A549 (cell line): ENCODE measurements around the gene AFF3.

Source experiments
- EP300 ChIP-seq, 2 experiments: fragments of >200 bp; sonication (Bioruptor Twin); formaldehyde crosslinking; IDR thresholded peaks; 2 replicates in 1 of 2; 3 replicates in 1 of 2; pipeline ENCODE4 v1.6.1; 2016 to 2017
- MAFK ChIP-seq: fragments of 450-650 bp; IDR thresholded peaks from 2 replicates; pipeline ENCODE4 v1.6.1; 2014; ENCODE audit not compliant: partially characterized antibody
- POLR2AphosphoS2 ChIP-seq: conservative IDR thresholded peaks from 2 replicates; pipeline ENCODE4 v1.6.1; 2012; ENCODE audit warnings: low read length, improper control_type of control experiment, inconsistent platforms
- TF ChIP-seq, protein P1 (sequence below): fragments of >200 bp; sonication (Bioruptor Twin); formaldehyde crosslinking; IDR thresholded peaks from 3 replicates; pipeline ENCODE4 v1.5.1; 2016
- TF ChIP-seq, protein P2 (sequence below): fragments of 200-600 bp; sonication (generic); IDR thresholded peaks from 2 replicates; pipeline ENCODE4 v1.6.1; 2016; ENCODE audit warnings: antibody characterized with exemption, mild to moderate bottlenecking, moderate library complexity

DNA sequence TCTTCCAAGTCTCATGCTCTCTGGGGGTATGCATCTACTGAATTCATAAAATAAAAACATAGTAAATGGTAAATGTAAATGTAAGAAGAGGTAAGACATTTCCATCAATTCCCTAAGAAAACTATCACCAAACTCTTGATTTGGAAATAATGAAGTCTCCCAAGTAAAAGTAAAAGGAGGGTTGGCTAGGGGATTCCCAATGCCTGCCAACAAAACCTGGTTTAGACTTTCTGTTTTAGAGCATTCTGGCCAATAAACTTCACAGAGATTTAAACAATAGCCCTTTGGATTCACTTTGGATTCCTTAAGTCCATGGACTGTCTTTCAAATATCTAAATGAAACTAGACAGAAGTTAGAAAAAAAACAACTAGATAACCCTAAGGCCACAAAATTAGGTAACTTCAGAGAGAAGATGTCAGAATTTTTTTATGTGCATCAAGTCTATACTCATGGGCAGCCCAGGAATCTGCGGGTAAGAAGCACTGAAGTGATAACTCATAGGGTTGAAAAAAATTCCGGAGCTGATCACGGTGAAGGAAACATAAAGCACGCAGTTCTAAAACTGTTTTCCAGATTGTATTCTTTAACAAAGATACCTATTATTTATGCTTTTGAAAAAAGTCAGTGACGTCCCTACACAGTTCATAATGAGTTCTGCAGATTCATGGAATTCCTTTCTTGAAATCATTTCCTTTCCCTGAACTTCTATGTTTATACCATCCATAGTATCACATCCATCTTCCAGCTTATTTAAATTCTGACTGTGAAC, 263.6 kb downstream of the AFF3 start:
- TF ChIP-seq, protein P1, sequence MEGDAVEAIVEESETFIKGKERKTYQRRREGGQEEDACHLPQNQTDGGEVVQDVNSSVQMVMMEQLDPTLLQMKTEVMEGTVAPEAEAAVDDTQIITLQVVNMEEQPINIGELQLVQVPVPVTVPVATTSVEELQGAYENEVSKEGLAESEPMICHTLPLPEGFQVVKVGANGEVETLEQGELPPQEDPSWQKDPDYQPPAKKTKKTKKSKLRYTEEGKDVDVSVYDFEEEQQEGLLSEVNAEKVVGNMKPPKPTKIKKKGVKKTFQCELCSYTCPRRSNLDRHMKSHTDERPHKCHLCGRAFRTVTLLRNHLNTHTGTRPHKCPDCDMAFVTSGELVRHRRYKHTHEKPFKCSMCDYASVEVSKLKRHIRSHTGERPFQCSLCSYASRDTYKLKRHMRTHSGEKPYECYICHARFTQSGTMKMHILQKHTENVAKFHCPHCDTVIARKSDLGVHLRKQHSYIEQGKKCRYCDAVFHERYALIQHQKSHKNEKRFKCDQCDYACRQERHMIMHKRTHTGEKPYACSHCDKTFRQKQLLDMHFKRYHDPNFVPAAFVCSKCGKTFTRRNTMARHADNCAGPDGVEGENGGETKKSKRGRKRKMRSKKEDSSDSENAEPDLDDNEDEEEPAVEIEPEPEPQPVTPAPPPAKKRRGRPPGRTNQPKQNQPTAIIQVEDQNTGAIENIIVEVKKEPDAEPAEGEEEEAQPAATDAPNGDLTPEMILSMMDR: no peak
- TF ChIP-seq EP300 (IDR thresholded peaks at IDR 0.05) (no peak), POLR2AphosphoS2 (no peak), MAFK (no peak)
- TF ChIP-seq, protein P2, sequence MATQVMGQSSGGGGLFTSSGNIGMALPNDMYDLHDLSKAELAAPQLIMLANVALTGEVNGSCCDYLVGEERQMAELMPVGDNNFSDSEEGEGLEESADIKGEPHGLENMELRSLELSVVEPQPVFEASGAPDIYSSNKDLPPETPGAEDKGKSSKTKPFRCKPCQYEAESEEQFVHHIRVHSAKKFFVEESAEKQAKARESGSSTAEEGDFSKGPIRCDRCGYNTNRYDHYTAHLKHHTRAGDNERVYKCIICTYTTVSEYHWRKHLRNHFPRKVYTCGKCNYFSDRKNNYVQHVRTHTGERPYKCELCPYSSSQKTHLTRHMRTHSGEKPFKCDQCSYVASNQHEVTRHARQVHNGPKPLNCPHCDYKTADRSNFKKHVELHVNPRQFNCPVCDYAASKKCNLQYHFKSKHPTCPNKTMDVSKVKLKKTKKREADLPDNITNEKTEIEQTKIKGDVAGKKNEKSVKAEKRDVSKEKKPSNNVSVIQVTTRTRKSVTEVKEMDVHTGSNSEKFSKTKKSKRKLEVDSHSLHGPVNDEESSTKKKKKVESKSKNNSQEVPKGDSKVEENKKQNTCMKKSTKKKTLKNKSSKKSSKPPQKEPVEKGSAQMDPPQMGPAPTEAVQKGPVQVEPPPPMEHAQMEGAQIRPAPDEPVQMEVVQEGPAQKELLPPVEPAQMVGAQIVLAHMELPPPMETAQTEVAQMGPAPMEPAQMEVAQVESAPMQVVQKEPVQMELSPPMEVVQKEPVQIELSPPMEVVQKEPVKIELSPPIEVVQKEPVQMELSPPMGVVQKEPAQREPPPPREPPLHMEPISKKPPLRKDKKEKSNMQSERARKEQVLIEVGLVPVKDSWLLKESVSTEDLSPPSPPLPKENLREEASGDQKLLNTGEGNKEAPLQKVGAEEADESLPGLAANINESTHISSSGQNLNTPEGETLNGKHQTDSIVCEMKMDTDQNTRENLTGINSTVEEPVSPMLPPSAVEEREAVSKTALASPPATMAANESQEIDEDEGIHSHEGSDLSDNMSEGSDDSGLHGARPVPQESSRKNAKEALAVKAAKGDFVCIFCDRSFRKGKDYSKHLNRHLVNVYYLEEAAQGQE: no peak
